Stimulated activated CD4-positive, alpha-beta T cell treated with anti-CD3 and anti-CD28 coated beads, Interleukin-12 subunit alpha, Interleukin-12 subunit beta, amount 100 ng/mL, for 4 hours (primary cell): ENCODE data around the gene KIAA0753.
A peak's percentile ranks its signal among the peaks of the same experiment; 100 is the strongest.

Source experiments
- DNase-seq: peaks from one replicate; pipeline ENCODE4 v3.0.0-alpha.2; 2020

KIAA0753 gene

GRCh38 chr17:6640536-6641246 is at the start of gene KIAA0753, which contains the start of gene TXNDC17:
TSS of gene KIAA0753 (minus strand) at chr17:6640711. CDS start at chr17:6635103, 5,608 bp downstream.
TSS of gene TXNDC17 (plus strand) at chr17:6641060. CDS start at chr17:6641083, 23 bp downstream.
- peak; percentile 90 for DNase-seq

DNA sequence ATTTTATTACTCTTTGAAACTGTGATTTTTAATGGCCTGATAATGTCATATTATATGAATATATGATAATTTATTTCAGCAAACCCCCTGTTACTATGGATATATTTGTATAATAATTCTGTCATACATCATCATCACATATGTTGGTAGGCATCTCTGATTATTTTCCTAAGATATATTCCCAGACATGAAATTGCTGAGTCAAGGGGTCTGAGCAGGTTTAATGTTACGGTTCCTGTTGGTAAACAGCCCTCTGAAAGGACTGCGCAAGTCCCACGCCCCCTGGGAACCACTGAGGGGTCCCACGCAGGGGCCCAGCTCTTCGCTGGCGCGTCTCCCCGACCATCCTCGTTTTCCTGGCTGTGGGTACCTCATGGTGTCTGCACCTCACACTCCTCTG is 48.4 kb upstream of the KIAA0753 start:
- no peak for DNase-seq

GRCh38 chr17:6686026-6686425 is 45.5 kb upstream of the KIAA0753 start:
- DNase-seq, result no peak

DNA sequence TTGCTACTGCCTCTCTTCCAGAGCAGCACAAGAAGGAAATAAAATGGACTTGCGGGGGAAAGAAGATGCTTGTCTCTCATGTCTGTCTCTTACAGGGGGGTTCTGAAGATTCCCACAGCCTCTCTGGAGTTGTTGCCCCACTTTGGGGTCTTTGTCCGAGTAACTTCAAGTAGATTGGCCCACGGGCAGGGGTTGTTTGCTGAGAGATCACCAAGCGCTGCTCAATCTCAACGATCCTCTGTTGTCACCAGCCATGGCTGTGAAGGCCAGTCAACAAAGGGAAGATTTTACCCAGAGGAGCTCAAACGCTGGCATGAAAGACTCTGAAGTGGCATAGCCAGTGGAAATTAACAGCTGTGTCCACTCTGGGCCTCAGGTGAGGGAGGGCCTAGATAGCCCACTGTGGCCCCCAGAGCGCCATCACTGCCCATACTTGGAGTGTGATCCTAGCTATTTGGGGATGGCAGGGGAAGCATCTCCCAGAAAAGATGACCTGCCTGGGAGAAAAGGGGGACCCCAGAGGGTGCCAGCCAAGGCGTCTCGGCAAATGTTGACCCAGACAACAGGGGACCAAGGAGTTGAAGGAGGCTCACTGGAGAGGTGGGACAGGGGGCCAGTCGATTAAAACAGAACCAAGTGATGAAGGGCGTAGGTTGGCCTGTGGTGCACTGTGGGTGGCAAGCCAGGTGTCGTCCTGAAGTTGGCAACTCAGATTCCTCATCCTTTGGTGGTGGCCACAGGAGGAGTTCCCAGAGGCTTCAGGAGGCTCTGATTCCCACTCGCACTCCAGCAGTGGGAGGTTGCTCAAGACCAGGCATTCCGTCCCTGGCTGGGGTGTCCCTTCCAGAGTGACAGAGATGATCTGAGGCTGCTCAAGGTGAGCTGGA is 44.6 kb upstream of the KIAA0753 start:
- DNase-seq, result no peak

GRCh38 chr17:6684460-6684783 is 43.9 kb upstream of the KIAA0753 start:
- no peak for DNase-seq

- DNase-seq, result no peak
These were observed 43.4 kb upstream of the KIAA0753 start for GRCh38 chr17:6683730-6684459.

DNA sequence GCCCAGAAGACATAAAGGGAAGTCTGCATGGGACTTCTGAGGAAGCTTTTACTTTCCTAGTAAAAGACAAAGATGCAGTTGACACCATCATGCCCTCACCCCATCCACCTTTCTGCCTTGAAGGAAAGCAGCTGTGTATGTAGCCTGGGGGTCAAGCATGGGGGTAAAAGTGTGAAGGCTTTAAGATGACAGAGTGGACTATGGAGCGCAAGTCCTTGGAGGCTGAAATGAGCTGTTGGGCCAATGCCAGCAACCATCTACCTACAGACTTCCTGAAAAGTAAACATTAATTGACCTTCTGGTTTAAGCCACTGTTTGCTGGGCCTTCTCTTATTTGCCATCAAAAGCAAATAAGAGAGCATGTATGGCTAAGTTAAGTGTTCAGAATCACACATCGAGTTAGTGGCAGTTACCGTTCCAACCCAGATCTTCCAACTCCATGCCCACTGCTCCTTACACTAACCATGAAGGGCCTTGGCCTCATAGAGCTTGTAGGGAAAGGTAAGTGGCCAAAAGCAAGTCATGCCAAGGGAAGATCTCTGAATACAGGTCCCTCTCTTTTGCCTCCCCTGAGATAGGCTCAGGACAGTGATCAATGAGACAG is 42.7 kb upstream of the KIAA0753 start:
- DNase-seq, result no peak

- DNase-seq, result no peak
These were observed 41.8 kb upstream of the KIAA0753 start for GRCh38 chr17:6682339-6682738.

GRCh38 chr17:6681671-6682070 is 41.2 kb upstream of the KIAA0753 start:
- DNase-seq, result no peak

DNA sequence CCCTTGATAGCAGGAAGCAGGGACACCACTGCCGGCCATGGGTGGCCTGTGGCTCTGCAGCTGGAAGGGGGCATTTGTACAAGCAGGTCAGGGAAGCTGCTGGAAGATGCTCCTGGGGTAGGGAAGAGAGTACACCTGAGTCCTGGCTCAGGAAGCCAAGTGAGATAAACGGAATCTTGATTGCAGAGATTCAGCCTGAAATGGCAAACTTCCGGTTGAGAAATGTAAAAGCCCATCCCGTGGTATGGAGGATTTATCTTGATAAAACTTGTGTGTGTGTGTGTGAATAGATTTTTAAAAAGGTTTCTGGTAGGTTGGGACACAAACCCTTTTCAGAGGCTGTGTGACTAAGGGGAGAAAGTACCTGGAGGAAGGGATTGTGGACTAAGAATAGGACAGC is 40.7 kb upstream of the KIAA0753 start:
- no peak for DNase-seq

DNA sequence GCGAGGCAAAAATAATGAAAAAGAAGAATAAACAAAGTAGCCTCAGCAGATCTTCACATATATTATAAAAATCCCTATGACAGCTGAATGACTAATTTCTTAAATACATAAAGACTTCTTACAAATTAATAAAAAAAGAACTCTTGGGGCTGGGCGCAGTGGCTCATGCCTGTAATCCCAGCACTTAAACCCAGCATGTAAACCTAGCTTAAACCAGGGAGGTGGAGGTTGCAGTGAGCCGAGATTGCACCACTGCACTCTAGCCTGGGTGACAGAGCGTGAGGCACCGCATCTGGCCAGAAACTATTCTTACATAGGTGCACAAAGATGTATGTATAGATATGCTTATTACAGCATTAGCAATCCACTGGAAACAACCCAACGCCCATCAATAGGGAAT is 38.7 kb upstream of the KIAA0753 start:
- DNase-seq, result no peak

DNA sequence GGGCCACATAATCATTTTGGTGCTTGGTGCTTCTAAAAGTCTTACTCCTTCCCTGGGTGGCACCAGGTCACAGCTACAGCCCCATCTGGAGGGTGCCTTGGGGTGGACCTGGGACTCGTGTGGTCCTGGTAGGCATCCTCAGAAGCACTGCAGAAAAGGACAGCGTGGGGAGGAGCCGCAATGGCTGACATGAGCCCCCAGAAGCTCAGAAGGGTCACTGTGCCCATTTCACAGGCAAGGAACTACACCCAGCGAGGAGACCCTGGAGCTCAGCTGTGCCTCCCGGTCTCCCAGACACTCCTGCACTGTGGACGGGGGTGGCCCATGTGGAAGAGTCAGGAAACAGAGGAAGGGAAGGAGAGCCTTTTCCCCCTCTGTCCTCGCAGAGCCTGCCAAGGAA is 37.4 kb upstream of the KIAA0753 start:
- DNase-seq, result no peak

DNA sequence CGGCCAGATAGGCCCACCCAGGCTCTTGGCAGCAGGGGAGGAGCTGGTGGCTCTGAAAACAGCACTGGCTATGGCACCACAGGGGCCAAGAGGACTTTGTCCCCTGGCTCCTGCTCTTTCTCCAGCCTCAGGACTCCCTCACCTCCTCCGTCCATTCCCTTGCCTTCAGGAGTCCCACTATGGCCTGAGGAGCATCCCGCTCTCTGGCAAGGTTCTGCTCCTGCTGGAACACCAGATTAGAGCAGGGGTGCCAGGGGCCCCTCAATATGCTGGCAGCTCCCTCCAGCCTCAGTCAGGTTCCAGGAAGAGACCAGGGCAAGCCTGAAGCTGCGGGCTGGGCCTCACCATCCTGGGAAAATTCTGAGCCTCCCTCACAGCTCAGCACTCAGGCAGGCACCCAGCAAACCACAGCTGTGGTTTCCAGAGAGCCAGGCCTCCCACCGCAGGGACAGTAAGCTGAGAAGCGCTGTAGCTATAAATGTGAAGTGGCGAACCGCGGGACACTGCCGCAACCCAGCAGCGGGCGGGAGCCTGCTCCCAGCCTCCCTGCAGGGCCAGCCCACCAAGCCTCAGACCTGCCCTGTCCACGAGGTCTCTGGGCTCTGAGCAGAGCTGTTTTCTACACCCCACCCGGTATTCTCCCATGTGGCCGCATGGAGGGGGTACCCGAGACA is 36.8 kb upstream of the KIAA0753 start:
- no peak for DNase-seq

DNA sequence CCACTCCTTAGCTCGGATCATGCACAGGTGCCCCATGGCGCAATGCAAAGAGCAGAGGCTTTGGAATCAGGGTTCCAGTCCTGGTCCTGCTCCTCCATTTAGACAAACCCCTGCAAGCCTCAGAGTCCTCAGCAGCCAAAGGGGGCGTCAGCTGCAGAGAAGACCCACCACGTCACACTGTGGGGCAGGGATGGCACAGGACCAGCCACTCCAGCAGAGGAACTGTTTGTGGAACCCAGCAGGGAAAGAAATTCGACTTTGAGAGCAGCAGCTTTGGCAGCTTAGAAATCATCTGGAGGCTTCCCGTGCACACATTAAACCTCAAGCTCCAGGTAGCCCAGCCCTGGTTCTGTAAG is 36.3 kb upstream of the KIAA0753 start:
- no peak for DNase-seq

- DNase-seq, result no peak
These were observed 34.8 kb upstream of the KIAA0753 start for GRCh38 chr17:6675201-6675825.

DNA sequence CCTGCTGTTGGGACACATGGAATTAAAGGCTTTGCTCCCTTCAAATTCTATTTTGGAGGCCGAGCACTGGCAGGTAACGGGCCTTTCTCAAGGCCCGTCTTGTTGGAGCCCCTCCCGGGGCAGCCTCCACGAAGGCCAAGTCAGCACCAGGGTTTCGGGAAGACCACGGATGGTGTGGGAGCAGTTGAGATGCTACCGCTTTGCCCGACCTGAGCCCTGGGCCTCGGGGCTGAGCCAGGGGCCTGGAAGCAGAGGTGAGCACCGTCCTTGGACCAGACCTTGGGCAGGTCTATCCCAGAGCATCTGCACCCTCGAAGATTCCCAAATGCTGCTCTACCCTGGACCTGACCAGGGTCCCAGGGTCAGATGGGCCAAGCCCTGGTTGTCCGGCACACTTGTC is 34.1 kb upstream of the KIAA0753 start:
- DNase-seq, result no peak

DNA sequence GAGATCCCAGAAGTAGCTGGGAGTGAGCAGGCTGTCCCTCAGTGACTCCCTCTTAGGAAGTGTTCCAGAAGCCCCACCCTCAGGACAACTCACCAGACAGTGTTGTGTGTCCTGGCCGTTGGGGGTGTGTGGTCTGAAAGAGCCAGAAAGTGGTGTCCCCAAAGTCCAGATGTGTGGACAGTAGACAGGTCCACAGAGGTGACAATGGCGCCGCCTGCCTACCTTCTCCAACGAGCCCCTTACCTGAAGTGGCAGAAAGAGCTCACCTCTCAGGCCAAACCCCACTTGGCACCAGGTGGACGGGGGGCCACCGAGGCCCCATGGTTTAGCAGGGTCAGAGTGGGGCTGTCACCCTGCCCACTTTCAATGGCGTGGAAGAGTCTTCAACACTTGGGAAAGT is 30.9 kb upstream of the KIAA0753 start:
- no peak for DNase-seq

DNA sequence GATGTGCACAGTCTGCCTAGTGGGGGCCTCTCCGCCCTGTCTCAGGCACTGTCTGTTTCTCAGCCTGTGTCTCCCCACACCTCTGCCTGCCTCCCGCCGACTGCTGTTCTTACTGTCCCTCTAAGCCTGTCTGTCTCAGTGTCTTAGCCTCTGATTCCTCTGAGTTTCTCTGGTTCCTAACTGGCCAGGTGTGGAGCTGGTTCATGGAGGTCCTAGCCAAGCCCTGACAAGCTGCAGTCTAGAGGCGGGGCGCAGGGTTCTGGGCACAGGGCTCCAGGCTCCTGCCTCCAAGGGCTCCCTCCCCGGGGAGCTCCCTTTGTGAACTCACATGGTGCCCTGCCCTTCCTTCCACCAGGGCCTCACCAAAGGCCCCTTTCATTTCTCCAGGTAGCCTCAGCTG is 30.5 kb upstream of the KIAA0753 start:
- DNase-seq, result no peak

- no peak for DNase-seq
These were observed 30.1 kb upstream of the KIAA0753 start for GRCh38 chr17:6670571-6670970.

- DNase-seq, result no peak
These were observed 29.1 kb upstream of the KIAA0753 start for GRCh38 chr17:6669479-6670212.

- no peak for DNase-seq
These were observed 28.4 kb upstream of the KIAA0753 start for GRCh38 chr17:6668727-6669425.
